Measurements from ENCODE around the gene CRYBB3.

DNA sequence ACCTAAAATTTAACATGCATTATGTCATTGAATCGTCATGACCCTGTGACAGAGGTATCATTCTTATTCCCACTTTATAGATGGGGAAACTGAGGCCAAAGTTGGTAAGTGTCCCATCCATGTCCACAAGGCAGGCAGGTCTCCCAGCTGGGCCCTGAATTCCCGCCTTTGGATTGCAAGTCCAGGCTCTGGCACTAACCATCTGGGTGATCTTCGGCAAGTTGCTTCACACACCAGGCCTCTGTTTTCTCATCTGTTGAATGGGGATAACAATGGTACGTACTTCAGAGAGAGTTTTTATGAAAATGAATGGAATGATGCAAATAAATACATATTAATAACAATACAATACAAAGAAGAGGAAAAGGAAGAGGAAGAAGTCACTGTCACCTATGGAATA is 3.4 kb downstream of the CRYBB3 start:
- TF ChIP-seq CTCF (optimal IDR thresholded peaks at IDR 0.05 in 1 of 3, IDR thresholded peaks at IDR 0.05 in 1 of 3, conservative IDR thresholded peaks at IDR 0.05 in 1 of 3; ENCODE audit: extremely low read depth in 1 of 3, insufficient read depth in 2 of 3, low read length in 3 of 3) (no peak), EZH2 (IDR thresholded peaks at IDR 0.05; ENCODE audit: low read length) (no peak)
